ENCODE measurements around the gene MAJIN.

Gene MAJIN

GRCh38 chr11:64932324-64932723, 39.6 kb downstream of the MAJIN start:
- DNase-seq (ENCODE audit: low spot score): no peak

GRCh38 chr11:64931290-64931689, 40.6 kb downstream of the MAJIN start:
- DNase-seq (ENCODE audit: low spot score): no peak

- DNase-seq (ENCODE audit: low spot score): no peak
Observed at GRCh38 chr11:64930340-64930739, 41.6 kb downstream of the MAJIN start.

DNA sequence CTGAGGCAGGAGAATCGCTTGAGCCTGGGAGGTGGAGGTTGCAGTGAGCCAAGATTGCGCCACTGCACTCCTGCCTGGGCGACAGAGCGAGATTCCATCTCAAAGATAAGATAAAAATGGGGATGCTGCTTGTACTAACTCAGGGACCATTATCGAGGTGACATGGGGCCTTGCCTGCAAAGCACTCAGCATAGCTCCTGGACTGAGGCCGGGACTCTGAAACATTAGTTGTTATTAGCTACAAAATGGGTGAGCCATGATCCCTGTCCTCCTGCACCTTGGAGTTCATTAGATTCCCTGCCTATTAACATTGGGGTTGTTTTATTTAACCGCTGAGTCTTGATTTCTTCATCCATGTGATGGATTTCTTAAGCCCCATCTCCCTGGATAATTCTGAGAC, 42.3 kb downstream of the MAJIN start:
- no peak for DNase-seq (ENCODE audit: low spot score)

DNA sequence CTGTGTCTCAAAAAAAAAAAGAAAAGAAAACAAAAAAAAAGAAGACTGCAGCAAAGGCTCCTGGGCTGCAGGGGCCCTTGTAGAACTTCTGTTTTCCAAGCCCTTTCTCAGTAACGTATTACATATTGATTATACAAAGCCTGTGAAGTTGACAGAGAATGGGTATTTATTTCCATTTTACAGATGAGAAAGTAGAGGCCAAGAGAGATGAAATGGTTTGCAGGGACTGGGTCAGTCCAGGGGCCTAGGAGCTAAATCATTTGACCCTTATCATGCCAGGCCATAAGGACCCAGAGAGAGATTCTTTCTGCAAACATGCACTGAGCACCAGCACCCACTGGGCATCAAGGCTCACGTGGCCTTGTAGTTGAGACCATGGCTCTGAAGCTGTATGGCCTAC, 43.0 kb downstream of the MAJIN start:
- DNase-seq (ENCODE audit: low spot score): no peak

GRCh38 chr11:64926689-64927088, 45.2 kb downstream of the MAJIN start:
- DNase-seq (ENCODE audit: low spot score): no peak

DNA sequence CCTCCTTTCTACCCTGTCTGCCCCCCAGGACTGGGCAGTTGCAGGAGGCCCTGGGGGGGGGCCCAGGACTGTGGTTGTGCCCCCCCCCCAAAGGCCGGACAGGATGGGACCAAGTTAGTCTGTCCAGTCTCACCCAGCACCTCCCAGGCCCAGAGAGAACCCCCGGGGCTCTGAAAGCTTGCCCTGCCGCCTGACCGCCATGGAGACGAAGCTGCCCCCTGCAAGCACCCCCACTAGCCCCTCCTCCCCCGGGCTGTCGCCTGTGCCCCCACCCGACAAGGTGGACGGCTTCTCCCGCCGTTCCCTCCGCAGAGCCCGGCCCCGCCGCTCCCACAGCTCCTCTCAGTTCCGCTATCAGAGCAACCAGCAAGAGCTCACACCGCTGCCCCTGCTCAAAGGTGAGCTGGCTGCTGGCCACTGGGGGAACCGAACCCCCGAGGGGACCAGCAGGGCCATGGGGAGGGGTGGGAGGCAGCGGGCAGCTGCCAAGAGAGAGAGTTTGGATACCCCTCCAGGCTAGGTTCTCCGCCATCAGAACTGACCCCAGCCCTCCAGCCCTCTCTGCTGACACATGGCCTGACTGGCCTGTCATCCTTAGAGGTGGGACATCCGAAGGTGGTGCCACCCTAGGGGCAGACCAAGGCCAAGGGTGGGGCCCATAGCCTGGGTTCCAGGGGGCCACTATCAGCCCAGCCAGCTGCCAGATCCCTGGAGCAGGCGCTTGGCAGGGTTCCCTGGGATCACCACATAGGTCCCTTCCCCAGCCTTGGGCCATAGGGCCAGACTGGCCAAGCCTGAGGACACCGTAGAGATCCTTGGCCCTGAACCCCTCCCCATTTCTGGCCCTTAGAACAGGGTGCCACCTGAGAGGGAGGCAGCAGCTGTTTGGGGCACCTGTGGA, 46.1 kb downstream of the MAJIN start:
- no peak for DNase-seq (ENCODE audit: low spot score)

GRCh38 chr11:64924910-64925284, 47.0 kb downstream of the MAJIN start:
- DNase-seq (ENCODE audit: low spot score): peak; percentile 7

GRCh38 chr11:64923944-64924909, 47.7 kb downstream of the MAJIN start, which contains the start of gene PPP2R5B:
PPP2R5B (plus strand) TSS chr11:64924689; CDS start chr11:64925735, 1,046 bp downstream.
- DNase-seq (ENCODE audit: low spot score): peak; percentile 92

DNA sequence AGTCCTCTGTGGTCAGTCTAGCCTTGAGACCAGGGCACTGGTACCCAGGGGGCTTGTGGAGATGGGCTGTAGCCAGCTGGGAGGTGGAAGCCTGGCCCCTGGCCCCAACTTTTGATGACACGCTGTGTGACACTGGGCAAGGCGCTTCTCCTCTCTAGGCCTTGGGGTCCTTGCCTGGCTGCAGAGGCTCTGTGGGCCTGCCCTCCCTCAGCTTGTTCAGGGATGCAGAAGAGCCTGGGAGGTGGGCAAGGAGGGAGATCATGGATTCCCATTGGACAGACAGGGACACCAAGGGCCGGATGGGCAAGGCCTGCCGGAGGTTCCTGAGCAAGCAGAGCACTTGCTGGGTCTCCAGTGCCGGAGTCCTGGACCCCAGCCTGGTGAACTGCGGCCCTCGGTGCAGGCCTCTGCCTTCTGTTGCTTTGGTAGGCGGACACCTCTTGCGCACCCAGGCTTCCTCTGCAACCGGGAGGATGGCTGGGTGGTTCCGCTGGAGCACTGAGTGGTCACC, 48.7 kb downstream of the MAJIN start:
- no peak for DNase-seq (ENCODE audit: low spot score)

DNA sequence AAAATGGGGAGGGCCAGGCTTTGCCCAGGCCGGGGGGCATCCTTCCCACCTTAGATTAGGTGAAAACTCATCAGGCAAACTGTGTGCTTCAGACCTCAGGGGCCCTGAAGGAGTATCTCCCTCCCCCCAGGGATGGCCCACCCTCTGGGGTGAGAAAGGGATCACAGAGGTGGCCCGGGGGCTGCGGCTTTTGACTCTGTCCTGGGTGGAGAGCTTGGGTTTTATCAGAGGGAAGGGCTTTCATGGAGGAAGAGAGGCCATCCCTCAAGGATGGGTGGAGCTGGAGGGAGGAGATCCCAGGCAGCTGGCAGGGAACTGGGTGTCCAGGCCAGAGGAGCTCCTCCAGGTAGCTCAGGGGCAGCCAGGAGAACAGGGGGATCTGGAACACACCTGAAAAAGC, 50.5 kb downstream of the MAJIN start:
- DNase-seq (ENCODE audit: low spot score): no peak

DNA sequence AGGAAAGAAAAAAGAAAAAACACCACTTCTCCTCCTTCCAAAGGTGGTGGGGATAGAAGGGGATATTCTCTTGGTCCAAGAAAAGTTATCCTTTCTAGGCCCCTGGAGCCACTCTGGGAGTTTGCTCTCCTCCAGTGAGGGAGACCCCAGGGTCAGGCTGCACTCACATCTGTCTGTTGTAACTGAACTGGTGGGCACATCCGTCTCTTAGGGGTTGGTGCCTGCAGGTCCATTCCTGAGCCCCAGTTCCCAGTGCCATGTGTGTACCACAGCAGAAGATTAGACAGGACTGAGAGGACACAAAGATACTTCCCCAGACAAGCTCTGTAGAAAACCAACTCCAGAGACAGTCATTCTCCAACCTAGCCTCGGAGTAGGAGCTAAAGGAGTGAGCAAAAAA, 51.8 kb downstream of the MAJIN start:
- no peak for DNase-seq (ENCODE audit: low spot score)

- no peak for DNase-seq (ENCODE audit: low spot score)
Observed at GRCh38 chr11:64919627-64920026, 52.3 kb downstream of the MAJIN start.

- DNase-seq (ENCODE audit: low spot score): peak; percentile 22
Observed at GRCh38 chr11:64918017-64918416, 53.9 kb downstream of the MAJIN start.

DNA sequence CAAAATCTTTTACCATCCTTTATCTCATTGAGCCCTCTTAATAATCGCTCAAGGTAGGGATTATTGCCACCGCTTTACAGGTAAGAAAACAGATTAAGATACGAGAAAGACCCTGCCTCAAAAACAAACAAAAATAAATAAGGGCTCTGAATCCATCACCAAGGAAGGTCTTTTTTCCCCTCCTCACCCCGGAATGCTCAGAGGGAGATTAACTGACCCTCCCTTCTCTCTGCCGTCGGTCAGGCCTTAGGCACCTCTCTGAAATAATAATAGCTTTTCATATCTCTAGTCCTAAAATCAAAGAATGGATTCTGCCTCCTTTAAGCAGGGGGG, 54.3 kb downstream of the MAJIN start:
- DNase-seq (ENCODE audit: low spot score): no peak

DNA sequence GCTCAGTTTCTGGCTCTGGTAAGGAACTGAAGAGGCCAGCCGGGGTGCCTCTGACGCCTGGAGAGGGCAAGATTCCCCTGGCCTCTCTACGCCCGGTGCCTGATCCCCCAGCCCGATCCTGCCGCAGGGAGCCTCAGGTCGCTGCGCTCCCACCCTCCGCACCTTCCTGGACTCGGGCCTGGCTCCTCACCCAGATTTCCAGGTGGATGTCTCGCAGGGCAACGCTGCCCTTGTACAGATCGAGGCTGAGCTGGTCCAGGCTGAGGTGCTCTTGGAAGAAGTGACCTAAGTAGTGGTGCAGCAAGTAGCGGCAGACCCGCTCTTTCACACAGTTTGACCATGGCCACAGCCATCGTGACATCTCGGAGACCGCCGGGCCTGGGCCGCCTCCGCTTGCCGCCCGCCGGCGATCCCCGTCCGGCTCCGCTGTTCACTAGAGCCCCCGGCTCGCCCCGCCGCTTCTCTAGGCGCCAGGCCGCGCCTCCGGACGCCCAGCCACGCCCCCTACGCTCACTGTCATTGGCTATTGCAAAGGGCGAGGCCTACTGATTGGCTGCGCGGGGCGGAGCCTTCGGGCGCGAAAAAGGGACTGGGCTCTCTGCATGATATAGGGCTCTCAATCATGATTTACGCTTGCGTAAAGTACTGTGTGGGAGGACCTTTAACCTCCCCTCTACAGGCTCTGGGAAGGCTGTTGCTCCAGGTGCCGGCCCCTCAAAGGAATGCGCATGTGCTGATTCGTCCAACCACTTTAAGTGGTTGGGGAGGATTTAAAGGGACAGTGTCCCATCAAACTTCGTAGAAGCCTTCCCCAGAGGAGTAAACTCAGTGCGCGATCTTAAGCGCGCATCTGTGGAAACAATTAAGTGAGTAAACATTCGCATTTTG, 54.9 kb downstream of the MAJIN start, which contains the start of gene ATG2A:
ATG2A (minus strand) TSS at position 435 of the 888 bp plus-strand sequence; CDS start at position 361, 74 bp downstream.
- DNase-seq (ENCODE audit: low spot score): peak; percentile 100

GRCh38 chr11:64916040-64916774, 55.7 kb downstream of the MAJIN start:
- peak; percentile 12 for DNase-seq (ENCODE audit: low spot score)

DNA sequence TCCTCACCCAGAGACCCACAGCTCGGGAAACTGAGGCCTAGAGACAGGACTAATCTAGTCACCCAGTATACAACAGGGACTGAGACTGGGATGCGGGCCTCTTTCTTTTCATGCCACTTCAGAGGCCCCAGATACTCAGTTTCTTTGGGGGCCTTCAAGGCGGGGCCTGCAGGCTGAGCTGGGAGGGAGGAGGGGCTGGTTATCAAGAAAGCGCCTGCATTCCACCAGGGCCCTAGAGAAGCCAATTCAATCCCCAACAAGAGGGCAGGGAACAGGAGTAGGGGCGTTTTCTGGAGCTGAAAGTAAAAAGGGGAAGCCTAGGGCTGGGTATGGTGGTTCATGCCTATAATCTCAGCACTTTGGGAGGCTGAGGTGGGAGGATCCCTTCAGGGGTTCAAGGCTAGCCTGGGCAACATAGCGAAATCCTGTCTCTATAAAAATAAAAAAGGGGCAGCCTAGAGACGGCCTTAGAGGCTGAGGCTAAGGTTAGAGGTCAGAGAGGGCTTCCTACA, 56.5 kb downstream of the MAJIN start:
- no peak for DNase-seq (ENCODE audit: low spot score)

DNA sequence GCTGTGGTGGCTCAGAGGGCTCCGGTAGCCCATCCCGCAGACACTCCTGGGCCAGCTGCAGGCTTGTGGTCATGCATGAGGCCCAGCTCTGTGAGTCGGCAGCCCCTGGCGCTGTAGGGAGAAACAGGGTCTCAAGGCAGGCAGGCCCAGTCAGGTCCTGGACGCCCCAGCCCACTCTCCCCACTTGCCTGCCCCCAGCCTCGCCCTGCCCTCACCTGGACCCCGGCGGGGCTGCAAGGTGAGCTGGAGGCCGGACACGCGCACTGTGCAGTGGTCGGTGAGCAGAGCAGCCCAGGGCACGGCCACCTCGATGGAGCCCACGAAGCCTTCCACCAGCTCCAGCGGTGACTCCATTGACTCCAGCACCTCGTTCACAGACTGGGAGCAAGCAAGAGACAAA, 57.8 kb downstream of the MAJIN start:
- no peak for DNase-seq (ENCODE audit: low spot score)

GRCh38 chr11:64913171-64913727, 58.7 kb downstream of the MAJIN start:
- no peak for DNase-seq (ENCODE audit: low spot score)

Measured in kidney capillary endothelial cell (primary cell).